Fibroblast of mammary gland (primary cell): Measurements from ENCODE around the gene BHLHE41.

Experiments used
- DNase-seq: peaks from one replicate; pipeline ENCODE4 v3.0.0-alpha.2; 2010; ENCODE audit warnings: low read depth
- H3K4me3 ChIP-seq: 2 replicates; pipeline ENCODE4 v1.5.1; 2011; ENCODE audit warnings: low read depth, mild to moderate bottlenecking, low read length, moderate library complexity; ENCODE audit not compliant: control insufficient read depth
- CTCF ChIP-seq: conservative IDR thresholded peaks from 2 replicates; pipeline ENCODE4 v1.5.1; 2011; ENCODE audit warnings: low read depth, low read length, inconsistent platforms; ENCODE audit not compliant: control insufficient read depth, insufficient read depth

Gene BHLHE41

GRCh38 chr12:26122061-26122680 lies 2.7 kb downstream of the BHLHE41 start:
- H3K4me3 ChIP-seq: peak overlapping the region; percentile 69

GRCh38 chr12:26121323-26122060 lies 3.3 kb downstream of the BHLHE41 start:
- no peak for TF ChIP-seq CTCF
- no peak for DNase-seq
- H3K4me3 ChIP-seq: peak overlapping the region; percentile 69

More at GRCh38 chr12:26122061-26122680, 2.7 kb downstream of the BHLHE41 start:
- DNase-seq: peak; percentile 15
- no peak for TF ChIP-seq CTCF

- DNase-seq: no peak
- no peak for TF ChIP-seq CTCF
- no peak overlapping the region for H3K4me3 ChIP-seq
Observed at GRCh38 chr12:26120561-26121274, 4.1 kb downstream of the BHLHE41 start.

- TF ChIP-seq CTCF: peak; percentile 72
- no peak overlapping the region for H3K4me3 ChIP-seq
- peak; percentile 78 for DNase-seq
Observed at GRCh38 chr12:26119391-26119989, 5.3 kb downstream of the BHLHE41 start.

GRCh38 chr12:26118308-26118707 lies 6.5 kb downstream of the BHLHE41 start:
- H3K4me3 ChIP-seq: no peak overlapping the region
- no peak for TF ChIP-seq CTCF
- DNase-seq: no peak

GRCh38 chr12:26116829-26117715 lies 7.8 kb downstream of the BHLHE41 start:
- no peak for TF ChIP-seq CTCF
- H3K4me3 ChIP-seq: no peak overlapping the region
- no peak for DNase-seq
